Panc1 (cell line): ENCODE data around the gene TRIM2.

Experiments used
- POLR2AphosphoS5 ChIP-seq: IDR thresholded peaks from 2 replicates; pipeline ENCODE4 v1.6.1; 2012; ENCODE audit warnings: mild to moderate bottlenecking, low read depth, low read length, moderate library complexity
- TF ChIP-seq, protein P1 (sequence below): fragments of 450-650 bp; IDR thresholded peaks from 2 replicates; pipeline ENCODE4 v1.5.1; 2017; ENCODE audit warnings: mild to moderate bottlenecking

DNA sequence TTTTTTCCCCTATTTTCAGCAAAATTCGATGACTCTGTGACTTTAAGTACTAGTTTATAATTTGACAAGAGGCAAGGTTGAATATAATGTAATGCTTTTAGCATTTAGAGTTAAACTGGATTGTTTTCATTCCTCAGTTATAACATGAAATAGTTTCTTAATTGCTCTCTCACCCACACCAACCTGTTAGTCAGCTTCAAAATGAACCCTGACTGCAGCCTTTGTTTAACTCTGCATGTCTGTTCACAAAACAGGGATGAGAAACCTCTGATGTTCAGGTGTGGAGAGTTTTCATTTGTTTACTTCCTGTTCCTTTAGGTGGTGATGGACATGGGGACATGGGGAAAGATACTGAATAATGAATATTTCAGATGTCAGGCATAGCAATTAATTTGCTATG, 90.4 kb downstream of the TRIM2 start:
- TF ChIP-seq, protein P1, sequence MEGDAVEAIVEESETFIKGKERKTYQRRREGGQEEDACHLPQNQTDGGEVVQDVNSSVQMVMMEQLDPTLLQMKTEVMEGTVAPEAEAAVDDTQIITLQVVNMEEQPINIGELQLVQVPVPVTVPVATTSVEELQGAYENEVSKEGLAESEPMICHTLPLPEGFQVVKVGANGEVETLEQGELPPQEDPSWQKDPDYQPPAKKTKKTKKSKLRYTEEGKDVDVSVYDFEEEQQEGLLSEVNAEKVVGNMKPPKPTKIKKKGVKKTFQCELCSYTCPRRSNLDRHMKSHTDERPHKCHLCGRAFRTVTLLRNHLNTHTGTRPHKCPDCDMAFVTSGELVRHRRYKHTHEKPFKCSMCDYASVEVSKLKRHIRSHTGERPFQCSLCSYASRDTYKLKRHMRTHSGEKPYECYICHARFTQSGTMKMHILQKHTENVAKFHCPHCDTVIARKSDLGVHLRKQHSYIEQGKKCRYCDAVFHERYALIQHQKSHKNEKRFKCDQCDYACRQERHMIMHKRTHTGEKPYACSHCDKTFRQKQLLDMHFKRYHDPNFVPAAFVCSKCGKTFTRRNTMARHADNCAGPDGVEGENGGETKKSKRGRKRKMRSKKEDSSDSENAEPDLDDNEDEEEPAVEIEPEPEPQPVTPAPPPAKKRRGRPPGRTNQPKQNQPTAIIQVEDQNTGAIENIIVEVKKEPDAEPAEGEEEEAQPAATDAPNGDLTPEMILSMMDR = no peak
- no peak for TF ChIP-seq POLR2AphosphoS5
